ENCODE measurements around the gene NR3C1.

Gene NR3C1

DNA sequence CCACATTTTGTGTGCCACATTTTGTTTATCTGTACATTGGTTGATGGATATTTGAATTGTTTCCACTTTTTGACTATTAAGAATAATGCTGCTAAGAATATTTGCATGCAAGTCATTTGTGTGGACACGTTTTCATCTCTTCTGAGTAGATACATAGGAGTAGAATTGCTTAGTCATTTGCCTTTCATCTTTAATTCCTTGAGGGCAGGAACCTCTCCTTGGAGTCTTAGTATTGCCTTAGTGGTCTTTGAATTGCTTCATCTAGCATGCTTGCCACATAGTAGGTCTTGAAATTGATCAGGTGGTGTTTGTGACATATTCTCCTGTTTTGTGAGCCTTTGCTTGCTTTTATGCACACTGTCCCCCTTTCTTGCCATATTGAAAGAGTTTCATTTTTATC lies 128.5 kb downstream of the NR3C1 start:
- no peak for TF ChIP-seq CTCF (conservative IDR thresholded peaks at IDR 0.05; ENCODE audit: low read length)
- no peak overlapping the region for H3K4me3 ChIP-seq (ENCODE audit: low read length)
- DNase-seq (ENCODE audit: low read depth), result no peak

DNA sequence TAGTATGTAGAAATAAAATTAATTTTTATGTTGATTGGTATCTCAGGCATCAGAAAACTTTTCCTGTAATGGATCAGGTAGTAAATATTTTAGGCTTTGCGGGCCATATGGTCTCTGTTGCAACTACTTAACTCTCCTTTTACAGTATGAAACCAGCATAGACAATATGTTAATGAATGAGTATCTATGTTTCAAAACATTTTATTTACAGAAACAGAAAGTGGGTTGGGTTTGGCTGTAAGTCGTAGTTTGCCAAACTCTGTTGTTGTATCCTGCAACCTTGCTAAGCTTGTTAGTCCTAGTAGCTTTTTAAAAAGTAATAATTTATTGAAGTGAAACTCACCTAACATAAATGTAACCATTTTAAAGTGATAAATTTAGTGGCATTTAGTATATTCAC lies 132.1 kb downstream of the NR3C1 start:
- H3K4me3 ChIP-seq (ENCODE audit: low read length), result no peak overlapping the region
- no peak for TF ChIP-seq CTCF (conservative IDR thresholded peaks at IDR 0.05; ENCODE audit: low read length)
- DNase-seq (ENCODE audit: low read depth), result no peak

GRCh38 chr5:143268388-143268787 lies 135.1 kb downstream of the NR3C1 start:
- no peak for TF ChIP-seq CTCF (conservative IDR thresholded peaks at IDR 0.05; ENCODE audit: low read length)
- H3K4me3 ChIP-seq (ENCODE audit: low read length), result no peak overlapping the region
- DNase-seq (ENCODE audit: low read depth), result no peak

DNA sequence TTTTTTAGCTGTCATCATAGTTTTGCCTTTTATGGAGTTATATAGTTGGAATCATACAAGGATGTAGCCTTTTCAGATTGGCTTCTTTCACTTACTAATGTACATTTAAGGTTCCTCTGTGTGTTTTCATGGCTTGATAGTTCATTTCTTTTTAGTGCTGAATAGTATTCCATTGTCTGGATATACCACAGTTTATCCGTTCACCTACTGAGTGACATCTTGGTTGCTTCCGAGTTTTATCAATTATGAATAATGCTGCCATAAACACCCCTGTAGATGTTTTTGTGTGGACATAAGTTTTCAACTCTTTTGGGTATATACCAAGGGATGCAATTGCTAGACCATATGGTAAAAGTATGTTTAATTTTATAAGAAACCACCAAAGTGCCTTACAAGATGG lies 136.3 kb downstream of the NR3C1 start:
- no peak for DNase-seq (ENCODE audit: low read depth)
- H3K4me3 ChIP-seq (ENCODE audit: low read length), result no peak overlapping the region
- TF ChIP-seq CTCF (conservative IDR thresholded peaks at IDR 0.05; ENCODE audit: low read length), result no peak

DNA sequence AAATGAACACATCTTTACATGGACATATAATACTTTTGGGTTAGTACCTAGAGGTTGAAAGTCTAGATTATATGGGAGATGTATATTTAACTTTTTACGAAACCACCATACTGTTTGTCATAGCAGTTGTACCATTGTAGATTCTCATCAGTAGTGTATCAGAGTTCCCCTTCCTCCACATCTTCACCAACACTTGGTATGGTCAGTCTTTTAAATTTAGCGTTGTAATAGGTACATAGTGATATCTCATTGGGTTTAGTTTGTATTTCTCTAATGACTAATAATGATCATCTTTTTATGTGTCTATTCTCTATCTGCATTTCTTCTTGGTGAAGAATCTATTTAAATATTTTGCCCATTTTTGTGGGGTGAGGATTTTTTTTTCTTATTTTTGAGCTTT lies 137.5 kb downstream of the NR3C1 start:
- no peak for TF ChIP-seq CTCF (conservative IDR thresholded peaks at IDR 0.05; ENCODE audit: low read length)
- DNase-seq (ENCODE audit: low read depth), result no peak

GRCh38 chr5:143263272-143263810 lies 140.1 kb downstream of the NR3C1 start:
- no peak for DNase-seq (ENCODE audit: low read depth)
- TF ChIP-seq CTCF (conservative IDR thresholded peaks at IDR 0.05; ENCODE audit: low read length), result no peak
- H3K4me3 ChIP-seq (ENCODE audit: low read length), result no peak overlapping the region

More for the DNA sequence above, 137.5 kb downstream of the NR3C1 start:
- no peak overlapping the region for H3K4me3 ChIP-seq (ENCODE audit: low read length)

DNA sequence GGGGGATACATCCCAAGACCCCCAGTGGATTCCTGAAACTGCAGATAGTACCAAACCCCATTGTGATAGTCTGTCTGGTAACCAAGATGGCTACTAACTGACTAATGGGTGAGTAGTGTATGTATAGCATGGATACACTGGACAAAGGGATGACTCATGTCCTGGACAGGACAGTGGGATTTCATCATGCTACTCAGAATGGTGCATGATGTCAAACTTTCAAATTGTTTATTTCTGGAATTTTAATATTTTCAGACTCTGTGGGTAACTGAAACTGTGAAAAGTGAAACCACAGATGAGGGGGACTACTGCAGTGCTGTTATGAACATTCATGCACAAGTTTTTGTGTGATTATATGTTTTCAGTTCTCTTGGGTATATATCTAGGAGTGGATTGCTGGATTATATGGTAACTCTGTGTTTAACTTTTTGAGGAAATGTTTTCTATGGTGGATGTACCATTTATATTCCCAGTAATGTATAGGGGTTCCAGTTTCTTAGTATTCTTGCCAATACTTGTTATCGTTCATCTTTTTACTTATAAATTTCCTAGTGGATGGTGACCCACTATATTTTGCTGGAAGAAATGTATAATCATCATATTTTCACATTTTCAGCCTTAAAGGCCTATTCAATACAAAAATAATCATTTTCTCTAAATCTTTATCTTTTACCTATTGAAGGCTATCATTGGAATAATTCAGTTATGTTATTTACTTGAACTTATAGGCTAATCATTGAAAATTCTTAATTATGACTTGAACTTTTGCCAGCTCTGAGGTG lies 140.9 kb downstream of the NR3C1 start:
- H3K4me3 ChIP-seq (ENCODE audit: low read length), result no peak overlapping the region
- peak; percentile 85 for DNase-seq (ENCODE audit: low read depth)
- no peak for TF ChIP-seq CTCF (conservative IDR thresholded peaks at IDR 0.05; ENCODE audit: low read length)
